ENCODE results near the gene ALDH1B1.

ALDH1B1 gene

DNA sequence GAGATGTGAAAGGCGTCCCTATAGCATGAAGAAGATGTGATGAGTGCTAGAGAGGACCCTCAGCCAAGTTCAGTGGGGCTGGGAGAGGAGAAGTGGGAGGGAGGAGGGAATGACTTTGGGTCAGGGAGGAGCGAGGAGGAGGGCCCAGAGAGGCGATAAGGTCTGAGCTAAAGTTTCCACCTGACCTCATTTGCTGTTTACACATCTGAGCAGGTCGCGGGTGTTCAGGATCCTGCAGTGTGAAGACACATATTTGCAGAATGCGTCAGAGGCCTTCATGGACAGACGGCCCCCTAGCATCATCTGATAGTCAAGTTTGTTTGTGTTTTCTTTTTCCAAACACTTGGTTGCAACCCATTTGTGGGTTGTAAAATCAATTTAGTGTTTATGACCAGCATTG is 50.7 kb downstream of the ALDH1B1 start:
- TF ChIP-seq FOXP2 (optimal IDR thresholded peaks at IDR 0.05; ENCODE audit: borderline replicate concordance, extremely low read depth, extremely low read length, insufficient read depth) (no peak), POLR2AphosphoS5 (IDR thresholded peaks at IDR 0.05; ENCODE audit: low read depth, low read length) (no peak), TAF1 (IDR thresholded peaks at IDR 0.05; ENCODE audit: borderline replicate concordance, insufficient read depth, low read length) (no peak), SIN3A (IDR thresholded peaks at IDR 0.05; ENCODE audit: borderline replicate concordance, insufficient read depth, low read length) (no peak)
- TF ChIP-seq, protein P1, sequence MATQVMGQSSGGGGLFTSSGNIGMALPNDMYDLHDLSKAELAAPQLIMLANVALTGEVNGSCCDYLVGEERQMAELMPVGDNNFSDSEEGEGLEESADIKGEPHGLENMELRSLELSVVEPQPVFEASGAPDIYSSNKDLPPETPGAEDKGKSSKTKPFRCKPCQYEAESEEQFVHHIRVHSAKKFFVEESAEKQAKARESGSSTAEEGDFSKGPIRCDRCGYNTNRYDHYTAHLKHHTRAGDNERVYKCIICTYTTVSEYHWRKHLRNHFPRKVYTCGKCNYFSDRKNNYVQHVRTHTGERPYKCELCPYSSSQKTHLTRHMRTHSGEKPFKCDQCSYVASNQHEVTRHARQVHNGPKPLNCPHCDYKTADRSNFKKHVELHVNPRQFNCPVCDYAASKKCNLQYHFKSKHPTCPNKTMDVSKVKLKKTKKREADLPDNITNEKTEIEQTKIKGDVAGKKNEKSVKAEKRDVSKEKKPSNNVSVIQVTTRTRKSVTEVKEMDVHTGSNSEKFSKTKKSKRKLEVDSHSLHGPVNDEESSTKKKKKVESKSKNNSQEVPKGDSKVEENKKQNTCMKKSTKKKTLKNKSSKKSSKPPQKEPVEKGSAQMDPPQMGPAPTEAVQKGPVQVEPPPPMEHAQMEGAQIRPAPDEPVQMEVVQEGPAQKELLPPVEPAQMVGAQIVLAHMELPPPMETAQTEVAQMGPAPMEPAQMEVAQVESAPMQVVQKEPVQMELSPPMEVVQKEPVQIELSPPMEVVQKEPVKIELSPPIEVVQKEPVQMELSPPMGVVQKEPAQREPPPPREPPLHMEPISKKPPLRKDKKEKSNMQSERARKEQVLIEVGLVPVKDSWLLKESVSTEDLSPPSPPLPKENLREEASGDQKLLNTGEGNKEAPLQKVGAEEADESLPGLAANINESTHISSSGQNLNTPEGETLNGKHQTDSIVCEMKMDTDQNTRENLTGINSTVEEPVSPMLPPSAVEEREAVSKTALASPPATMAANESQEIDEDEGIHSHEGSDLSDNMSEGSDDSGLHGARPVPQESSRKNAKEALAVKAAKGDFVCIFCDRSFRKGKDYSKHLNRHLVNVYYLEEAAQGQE (IDR thresholded peaks at IDR 0.05; ENCODE audit: insufficient read depth in 1 of 2, low read depth in 2 of 2, low read length in 2 of 2), result no peak

DNA sequence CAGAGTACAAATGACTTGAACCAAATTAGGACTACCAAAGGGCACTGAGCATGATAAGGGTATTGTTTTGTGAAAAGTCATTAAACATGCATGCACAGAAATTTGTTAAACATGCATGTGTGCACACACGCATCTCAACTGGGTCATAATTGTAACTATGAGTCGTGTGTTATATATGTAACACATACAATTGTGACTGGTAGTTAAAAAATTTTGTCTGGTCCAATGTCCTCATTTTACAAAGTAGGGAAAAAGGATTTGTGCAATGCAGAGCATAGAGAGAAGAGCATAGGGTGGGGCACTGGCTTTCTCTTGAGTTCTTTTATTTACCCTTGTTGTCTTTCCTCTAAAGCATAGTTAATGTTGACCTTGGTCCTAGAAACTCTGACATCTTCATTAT is 51.1 kb downstream of the ALDH1B1 start:
- TF ChIP-seq SIN3A (IDR thresholded peaks at IDR 0.05; ENCODE audit: borderline replicate concordance, insufficient read depth, low read length), result no peak
- no peak for TF ChIP-seq POLR2AphosphoS5 (IDR thresholded peaks at IDR 0.05; ENCODE audit: low read depth, low read length)
- no peak for TF ChIP-seq FOXP2 (optimal IDR thresholded peaks at IDR 0.05; ENCODE audit: borderline replicate concordance, extremely low read depth, extremely low read length, insufficient read depth)
- TF ChIP-seq, protein P1 (IDR thresholded peaks at IDR 0.05; ENCODE audit: insufficient read depth in 1 of 2, low read depth in 2 of 2, low read length in 2 of 2), result no peak
- no peak for TF ChIP-seq TAF1 (IDR thresholded peaks at IDR 0.05; ENCODE audit: borderline replicate concordance, insufficient read depth, low read length)

DNA sequence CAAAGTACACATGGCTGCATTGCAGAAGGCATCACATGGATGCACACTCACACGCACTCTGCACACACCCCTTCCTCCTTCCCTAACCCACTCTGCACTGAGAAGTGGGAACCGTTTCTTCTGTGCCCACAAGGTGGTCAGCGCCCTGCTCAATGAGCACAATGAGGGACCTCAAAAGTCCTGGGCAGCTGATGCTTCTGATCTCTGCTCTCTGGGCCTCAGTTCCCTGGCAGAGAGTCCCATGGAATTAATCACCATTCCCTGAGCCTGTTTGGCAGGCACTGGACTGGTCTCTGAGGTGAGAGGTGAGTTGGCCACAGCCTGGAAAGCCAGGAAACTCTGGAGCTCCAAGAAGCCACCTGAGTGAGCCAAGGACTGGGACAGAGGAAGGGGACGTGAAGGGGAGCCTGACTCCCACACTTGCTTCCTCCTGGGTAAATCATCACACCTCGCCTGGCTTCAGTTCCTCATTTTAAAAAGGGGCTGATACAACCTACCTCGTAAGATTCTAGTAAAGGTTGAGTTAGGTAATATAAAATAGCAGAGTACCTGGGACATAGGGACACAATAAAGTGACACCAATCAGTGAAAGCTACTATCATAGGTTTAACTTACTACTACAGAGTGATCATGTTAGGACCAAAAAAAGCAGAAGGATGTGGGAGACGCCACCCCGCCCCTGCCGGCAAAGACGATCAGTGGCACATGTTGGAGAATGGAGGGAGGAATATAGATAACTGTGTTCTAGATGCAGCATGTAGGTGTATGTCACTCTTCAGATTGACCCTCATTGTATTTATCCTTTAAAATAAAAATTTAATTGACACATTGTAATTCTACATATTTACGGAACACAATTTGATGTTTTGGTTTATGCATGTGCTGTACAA is 52.9 kb downstream of the ALDH1B1 start:
- TF ChIP-seq POLR2AphosphoS5 (IDR thresholded peaks at IDR 0.05; ENCODE audit: low read depth, low read length) (no peak), TAF1 (IDR thresholded peaks at IDR 0.05; ENCODE audit: borderline replicate concordance, insufficient read depth, low read length) (no peak), SIN3A (IDR thresholded peaks at IDR 0.05; ENCODE audit: borderline replicate concordance, insufficient read depth, low read length) (no peak), FOXP2 (optimal IDR thresholded peaks at IDR 0.05; ENCODE audit: borderline replicate concordance, extremely low read depth, extremely low read length, insufficient read depth) (no peak)
- TF ChIP-seq, protein P1 (IDR thresholded peaks at IDR 0.05; ENCODE audit: insufficient read depth in 1 of 2, low read depth in 2 of 2, low read length in 2 of 2), result no peak

DNA sequence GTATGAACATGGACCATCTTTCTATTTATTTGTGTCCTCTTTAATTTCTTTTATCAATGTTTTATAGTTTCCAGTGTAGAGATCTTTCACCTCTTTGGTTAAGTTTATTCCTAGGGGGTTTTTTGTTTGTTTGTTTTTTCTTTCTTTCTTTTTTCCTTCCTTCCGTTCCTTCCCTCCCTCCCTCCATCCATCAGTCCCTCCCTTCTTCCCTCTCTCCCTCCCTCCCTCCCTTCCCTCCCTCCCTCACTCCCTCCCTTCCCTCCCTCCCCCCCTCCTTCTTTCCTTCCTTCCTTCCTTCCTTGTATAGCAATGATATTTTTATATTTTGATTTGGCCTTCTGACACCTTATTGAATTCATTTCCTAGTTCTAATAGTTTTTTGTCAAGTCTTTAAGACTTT is 55.2 kb downstream of the ALDH1B1 start:
- TF ChIP-seq TAF1 (IDR thresholded peaks at IDR 0.05; ENCODE audit: borderline replicate concordance, insufficient read depth, low read length) (no peak), POLR2AphosphoS5 (IDR thresholded peaks at IDR 0.05; ENCODE audit: low read depth, low read length) (no peak), FOXP2 (optimal IDR thresholded peaks at IDR 0.05; ENCODE audit: borderline replicate concordance, extremely low read depth, extremely low read length, insufficient read depth) (no peak), SIN3A (IDR thresholded peaks at IDR 0.05; ENCODE audit: borderline replicate concordance, insufficient read depth, low read length) (no peak)
- TF ChIP-seq, protein P1 (IDR thresholded peaks at IDR 0.05; ENCODE audit: insufficient read depth in 1 of 2, low read depth in 2 of 2, low read length in 2 of 2), result no peak

Data from PFSK-1 (cell line).